IMR-90 (cell line): ENCODE measurements around the gene ATOH8. TPM values are rescaled to one million over a fixed set of nuclear protein-coding genes. Genes with fewer than 3 reads are reported as not detected.

Experiments used
- ATAC-seq: fragments of 200-7000 bp; cut with Tn5 transposase; 2 replicates; pipeline ENCODE4 v1.9.1; 2020; ENCODE audit warnings: low read depth, mild to moderate bottlenecking, moderate library complexity
- BruUV-seq: library from RNA; stranded (reverse); fragments of 400-500 nt; replicated peaks from 2 replicates; lab custom pipeline; 2021; lab: Mats Ljungman, UMichigan
- CTCF ChIA-PET: fragments of 300-600 bp; formaldehyde crosslinking; extraction: SDS; loops from one replicate; lab custom pipeline; 2021; ENCODE audit warnings: antibody characterized with exemption; lab: Yijun Ruan, JAX
- POLR2A ChIA-PET: fragments of 300-600 bp; sonication (Branson Sonifier 250); formaldehyde crosslinking; loops from one replicate; lab custom pipeline; 2022; ENCODE audit warnings: antibody characterized with exemption; ENCODE audit not compliant: unreplicated experiment; lab: Charles Lee
- DNase-seq: peaks from one replicate; pipeline ENCODE4 v3.0.0; 2013
- H2AFZ ChIP-seq: replicated peaks from 2 replicates; pipeline ENCODE3; 2013; ENCODE audit warnings: low read length, mild to moderate bottlenecking; ENCODE audit not compliant: poor library complexity
- H2AK5ac ChIP-seq: 2 replicates; pipeline ENCODE4 v1.6.1; 2013; ENCODE audit warnings: low read depth, low read length, inconsistent platforms
- H2AK9ac ChIP-seq: replicated peaks from 2 replicates; pipeline ENCODE3; 2013; ENCODE audit warnings: mild to moderate bottlenecking, low read depth, low read length, moderate library complexity; ENCODE audit not compliant: poor library complexity
- H2BK120ac ChIP-seq: 2 replicates; pipeline ENCODE4 v1.6.1; 2013; ENCODE audit warnings: low read depth, low read length, inconsistent platforms
- H2BK15ac ChIP-seq: 3 replicates; pipeline ENCODE4 v1.6.1; 2013; ENCODE audit warnings: low read depth, low read length, inconsistent platforms
- H2BK20ac ChIP-seq: 2 replicates; pipeline ENCODE4 v1.6.1; 2013; ENCODE audit warnings: low read depth, mild to moderate bottlenecking, inconsistent platforms, low read length, moderate library complexity
- H2BK5ac ChIP-seq: 2 replicates; pipeline ENCODE4 v1.6.1; 2013; ENCODE audit warnings: mild to moderate bottlenecking, low read depth, low read length, inconsistent platforms; ENCODE audit not compliant: poor library complexity, severe bottlenecking
- H3K14ac ChIP-seq: replicated peaks from 2 replicates; pipeline ENCODE4 v1.6.1; 2013; ENCODE audit warnings: low read depth, low read length, inconsistent platforms
- H3K18ac ChIP-seq: 2 replicates; pipeline ENCODE4 v1.6.1; 2013; ENCODE audit warnings: low read depth, low read length, control low read depth
- H3K23ac ChIP-seq: 2 replicates; pipeline ENCODE4 v1.6.1; 2013; ENCODE audit warnings: low read depth, low read length, inconsistent platforms
- H3K27ac ChIP-seq: 2 replicates; pipeline ENCODE4 v1.5.1; 2013; ENCODE audit warnings: mild to moderate bottlenecking, control low read depth, low read length; ENCODE audit not compliant: insufficient read depth
- H3K27me3 ChIP-seq: 2 replicates; pipeline ENCODE4 v1.6.1; 2013; ENCODE audit warnings: low read length; ENCODE audit not compliant: control insufficient read depth, insufficient read depth
- H3K36me3 ChIP-seq: 2 replicates; pipeline ENCODE4 v1.6.1; 2013; ENCODE audit warnings: low read length, mixed read lengths; ENCODE audit not compliant: control insufficient read depth, insufficient read depth
- H3K4ac ChIP-seq: 2 replicates; pipeline ENCODE4 v1.6.1; 2013; ENCODE audit warnings: low read depth, low read length, inconsistent platforms
- H3K4me1 ChIP-seq: 2 replicates; pipeline ENCODE4 v1.6.1; 2013; ENCODE audit warnings: low read length, mixed read lengths; ENCODE audit not compliant: control insufficient read depth, insufficient read depth
- H3K4me2 ChIP-seq: 2 replicates; pipeline ENCODE4 v1.6.1; 2013; ENCODE audit warnings: low read depth, mild to moderate bottlenecking, control low read depth, low read length, moderate library complexity
- H3K4me3 ChIP-seq: 2 replicates; pipeline ENCODE4 v1.5.1; 2013; ENCODE audit warnings: low read depth, mild to moderate bottlenecking, control low read depth, low read length, moderate library complexity; ENCODE audit not compliant: insufficient read depth
- H3K56ac ChIP-seq: 2 replicates; pipeline ENCODE4 v1.6.1; 2013; ENCODE audit warnings: low read length, inconsistent platforms; ENCODE audit not compliant: insufficient read depth; ENCODE audit errors: extremely low read depth
- H3K79me1 ChIP-seq, 2 experiments: 2 replicates each; pipeline ENCODE4 v1.6.1; 2013; ENCODE audit warnings: low read length in 2 of 2, inconsistent platforms in 1 of 2, low read depth in 1 of 2
- H3K9ac ChIP-seq: 2 replicates; pipeline ENCODE4 v1.6.1; 2013; ENCODE audit warnings: low read depth, low read length, control low read depth
- H3K9me1 ChIP-seq: 2 replicates; pipeline ENCODE4 v1.6.1; 2013; ENCODE audit warnings: low read length, inconsistent platforms; ENCODE audit not compliant: insufficient read depth
- H3K9me3 ChIP-seq: 2 replicates; pipeline ENCODE4 v1.6.1; 2013; ENCODE audit warnings: low read length; ENCODE audit not compliant: control insufficient read depth, insufficient read depth
- H4K20me1 ChIP-seq: 2 replicates; pipeline ENCODE4 v1.6.1; 2013; ENCODE audit warnings: low read length, inconsistent platforms; ENCODE audit not compliant: insufficient read depth
- H4K5ac ChIP-seq: 2 replicates; pipeline ENCODE4 v1.6.1; 2013; ENCODE audit warnings: mild to moderate bottlenecking, low read depth, low read length, control low read depth
- H4K8ac ChIP-seq, 2 experiments: 2 replicates each; pipeline ENCODE4 v1.6.1; 2013; ENCODE audit warnings: low read depth in 2 of 2, low read length in 2 of 2, control low read depth in 1 of 2, inconsistent platforms in 1 of 2
- H4K91ac ChIP-seq: 2 replicates; pipeline ENCODE4 v1.6.1; 2013; ENCODE audit warnings: low read depth, low read length, inconsistent platforms; ENCODE audit not compliant: insufficient read depth
- BHLHE40 ChIP-seq: fragments of 150-350 bp; IDR thresholded peaks from 2 replicates; pipeline ENCODE4 v1.6.1; 2016; ENCODE audit warnings: mild to moderate bottlenecking, low read depth, low read length
- CEBPB ChIP-seq: IDR thresholded peaks from 2 replicates; pipeline ENCODE4 v1.6.1; 2012; ENCODE audit warnings: low read depth, low read length, improper control_type of control experiment
- CHD1 ChIP-seq: IDR thresholded peaks from 2 replicates; pipeline ENCODE4 v1.6.1; 2012; ENCODE audit warnings: low read depth, low read length, improper control_type of control experiment
- CTCF ChIP-seq: conservative IDR thresholded peaks from 2 replicates; pipeline ENCODE4 v1.5.1; 2012; ENCODE audit warnings: mild to moderate bottlenecking, low read depth, low read length, improper control_type of control experiment
- ELK1 ChIP-seq: fragments of 150-350 bp; IDR thresholded peaks from 2 replicates; pipeline ENCODE4 v1.6.1; 2016; ENCODE audit warnings: low read depth, mild to moderate bottlenecking, low read length, moderate library complexity, borderline replicate concordance
- FOS ChIP-seq: fragments of 150-350 bp; IDR thresholded peaks from 2 replicates; pipeline ENCODE4 v1.6.1; 2016; ENCODE audit warnings: low read depth, low read length
- MAFK ChIP-seq: IDR thresholded peaks from 2 replicates; pipeline ENCODE4 v1.6.1; 2012; ENCODE audit warnings: low read depth, low read length, improper control_type of control experiment
- MAZ ChIP-seq: IDR thresholded peaks from 2 replicates; pipeline ENCODE4 v1.6.1; 2012; ENCODE audit warnings: low read depth, mild to moderate bottlenecking, low read length, improper control_type of control experiment, moderate library complexity, borderline replicate concordance
- MXI1 ChIP-seq: IDR thresholded peaks from 2 replicates; pipeline ENCODE4 v1.6.1; 2012; ENCODE audit warnings: low read depth, mild to moderate bottlenecking, low read length, moderate library complexity, borderline replicate concordance
- NFE2L2 ChIP-seq: fragments of 150-350 bp; IDR thresholded peaks from 2 replicates; pipeline ENCODE4 v1.6.1; 2016; ENCODE audit warnings: low read depth, mild to moderate bottlenecking, low read length
- POLR2A ChIP-seq: IDR thresholded peaks from 2 replicates; pipeline ENCODE4 v1.6.1; 2012; ENCODE audit warnings: mild to moderate bottlenecking, low read depth, low read length
- RAD21 ChIP-seq: IDR thresholded peaks from 2 replicates; pipeline ENCODE4 v1.6.1; 2012; ENCODE audit warnings: low read length, improper control_type of control experiment
- RCOR1 ChIP-seq: IDR thresholded peaks from 2 replicates; pipeline ENCODE4 v1.6.1; 2012; ENCODE audit warnings: mild to moderate bottlenecking, low read length, improper control_type of control experiment; ENCODE audit not compliant: insufficient replicate concordance
- RFX5 ChIP-seq: IDR thresholded peaks from 2 replicates; pipeline ENCODE4 v1.8.0; 2012; ENCODE audit warnings: low read depth, mild to moderate bottlenecking, low read length, moderate library complexity
- SMC3 ChIP-seq: fragments of 150-350 bp; IDR thresholded peaks from 2 replicates; pipeline ENCODE4 v1.6.1; 2016; ENCODE audit warnings: low read depth, mild to moderate bottlenecking, antibody characterized with exemption, low read length, moderate library complexity
- USF2 ChIP-seq: fragments of 150-350 bp; IDR thresholded peaks from 2 replicates; pipeline ENCODE4 v1.6.1; 2017; ENCODE audit warnings: mild to moderate bottlenecking, antibody characterized with exemption, low read length, low read depth
- WGBS, 2 experiments: methylation state at CpG; one replicate each; pipeline versions ENCODE4 v1.1.5 to v1.1.7; 2013; ENCODE audit warnings: missing lambda C conversion rate in 2 of 2; ENCODE audit not compliant: insufficient read length in 1 of 2; ENCODE audit errors: extremely low coverage in 2 of 2; 5-methylcytosine and 5-hydroxymethylcytosine counted together
- dilution Hi-C: fragments of 300-500 bp; cut with HindIII; formaldehyde crosslinking; loops from one replicate; pipeline ENCODE4 v1.14.3; 2018; ENCODE audit warnings: low sequenced_read_pairs; ENCODE audit not compliant: unreplicated experiment
- in situ Hi-C: fragments of 300-500 bp; cut with MboI; formaldehyde crosslinking; loops from 3 replicates; pipeline ENCODE4 v1.14.3; 2019; ENCODE audit warnings: low sequenced_read_pairs, inconsistent platforms, mixed read lengths
- intact Hi-C: fragments of 100-400 bp; cut with micrococcal nuclease; formaldehyde crosslinking; loops from 2 replicates; pipeline ENCODE4 v1.10.0; 2022
- polyA plus RNA-seq, 3 experiments: library from polyadenylated mRNA; depleted of rRNA; stranded (reverse); fragments of >200 nt; gene quantifications; 2 replicates each; pipeline ENCODE4 v1.2.3, GENCODE V29; 2012; ENCODE audit warnings: low replicate concordance in 1 of 3
- total RNA-seq: library from RNA; depleted of rRNA; stranded (reverse); fragments of >200 nt; gene quantifications from 2 replicates; pipeline ENCODE4 v1.2.3, GENCODE V29; 2012

The ATOH8 gene
- total and polyA plus RNA-seq, 2 of the 4 experiments (the other 2 are of a cell fraction): 7.9 to 9.0 TPM

GRCh38 chr2:85744055-85744454 is 9.7 kb upstream of the ATOH8 start:
- Histone ChIP-seq H3K36me3 (no peaks in the 10 kb centered on the region), H4K91ac (peak overlapping the region; percentile 89), H2AK9ac (peak overlapping the region; percentile 60), H2BK15ac (peak overlapping the region; percentile 76; the same call in 2 of the 3 replicates), H3K14ac (peak overlapping the region; percentile 84), H3K4me1 (peaks cover 43% of the 10 kb centered on the region), H4K5ac (peak overlapping the region; percentile 62), H3K9me1 (peaks cover 30% of the 10 kb centered on the region), H3K27ac (no peak overlapping the region), H3K56ac (peak overlapping the region; percentile 30; the same call in 1 of the 2 replicates), H3K9me3 (no peaks in the 10 kb centered on the region), H3K9ac (no peak overlapping the region), H4K20me1 (peaks cover 8% of the 10 kb centered on the region), H3K4me3 (no peak overlapping the region), H4K8ac (peak overlapping the region; percentile 40 to 61), H3K79me1 (no peaks in the 10 kb centered on the region), H2AK5ac (peak overlapping the region; percentile 94), H3K18ac (peak overlapping the region; percentile 87), H3K23ac (peak overlapping the region; percentile 35; the same call in 1 of the 2 replicates), H2BK20ac (peak overlapping the region; percentile 93), H2BK5ac (no peak overlapping the region), H3K4ac (peak overlapping the region; percentile 82), H3K4me2 (no peak overlapping the region), H3K27me3 (no peaks in the 10 kb centered on the region), H2BK120ac (peak overlapping the region; percentile 95), H2AFZ (no peak overlapping the region)
- ChIA-PET POLR2A (no interaction called here), CTCF (interaction anchor here (2.1 kb wide), 1 partner anchor 15 kb away, joined by 10 read pairs; no protein-coding TSS in a partner anchor)
- dilution Hi-C loops (no loop called here), intact Hi-C loops (no loop called here), in situ Hi-C loops (no loop called here)
- BruUV-seq: no TSS peak
- no CpG with 5 or more reads among the region's 4 CpGs for WGBS, 2 experiments
- no peak for ATAC-seq
- no peak for DNase-seq
- TF ChIP-seq MXI1 (no peak), CTCF (no peak), RCOR1 (no peak), USF2 (no peak), NFE2L2 (no peak), CHD1 (no peak), SMC3 (no peak), MAZ (no peak), RFX5 (no peak), BHLHE40 (no peak), RAD21 (no peak), MAFK (no peak), ELK1 (no peak), CEBPB (no peak), FOS (no peak), POLR2A (no peak)
